ENCODE results near the gene TRAPPC3L.

TRAPPC3L gene

GRCh38 chr6:116545651-116546050 is at the start of gene TRAPPC3L:
Gene TRAPPC3L, minus strand, starts transcription at chr6:116545684. Its CDS starts 170 bp downstream, at chr6:116545514.
- peaks cover 30% of the 10 kb centered on the region for H3K27me3 Mint-ChIP-seq
- H3K4me3 Mint-ChIP-seq: no peak within 1 kb of the TSS
- H3K4me1 Mint-ChIP-seq (ENCODE audit: low read depth): no peaks in the 10 kb centered on the region
- H3K27ac Mint-ChIP-seq: no peak within 1 kb of the TSS
- H3K36me3 Mint-ChIP-seq (ENCODE audit: low read depth): no peaks in the 10 kb centered on the region
- H3K9me3 Mint-ChIP-seq: no peaks in the 10 kb centered on the region

DNA sequence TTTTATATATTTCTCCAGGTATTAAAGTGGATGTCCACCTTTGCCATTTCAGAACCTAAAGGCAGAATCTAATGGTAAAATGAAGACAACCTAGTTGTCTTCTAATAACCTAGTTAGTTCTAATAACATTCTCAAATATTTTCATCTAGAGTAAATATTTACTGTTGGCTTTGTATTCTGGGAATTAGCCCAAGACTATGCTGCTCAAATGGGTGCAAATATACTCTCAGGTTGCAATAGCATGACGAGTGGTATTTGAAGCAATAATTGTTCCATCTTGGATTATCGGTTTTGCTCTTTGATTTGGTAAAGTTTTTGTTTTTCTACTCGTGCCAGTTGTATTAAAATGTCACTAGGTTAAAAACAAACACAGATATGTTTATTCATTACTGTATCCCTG is 49.8 kb upstream of the TRAPPC3L start:
- no peak overlapping the region for H3K4me3 Mint-ChIP-seq
- H3K9me3 Mint-ChIP-seq: no peaks in the 10 kb centered on the region
- H3K27ac Mint-ChIP-seq: no peak overlapping the region
- no peaks in the 10 kb centered on the region for H3K27me3 Mint-ChIP-seq
- H3K36me3 Mint-ChIP-seq (ENCODE audit: low read depth): peaks cover 79% of the 10 kb centered on the region
- no peaks in the 10 kb centered on the region for H3K4me1 Mint-ChIP-seq (ENCODE audit: low read depth)

DNA sequence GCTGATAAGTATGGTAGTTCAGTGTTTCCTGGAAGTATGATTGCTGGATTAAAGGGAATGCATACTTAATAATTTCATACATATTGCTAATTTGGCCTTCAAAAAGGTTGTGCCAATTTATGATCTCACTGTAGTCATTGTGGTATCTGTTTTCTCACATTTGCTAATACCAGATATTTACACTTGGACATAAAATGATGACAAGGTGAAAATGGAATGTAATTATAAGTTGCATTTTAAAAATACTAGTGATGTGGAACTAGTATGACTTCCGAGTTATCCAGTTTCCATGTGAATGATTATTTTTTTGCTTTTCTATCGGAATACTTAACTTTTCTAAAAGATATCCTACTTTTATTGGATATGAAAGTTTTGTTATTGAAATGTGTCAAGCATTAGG is 41.3 kb upstream of the TRAPPC3L start:
- no peaks in the 10 kb centered on the region for H3K4me1 Mint-ChIP-seq (ENCODE audit: low read depth)
- no peaks in the 10 kb centered on the region for H3K27me3 Mint-ChIP-seq
- no peak overlapping the region for H3K4me3 Mint-ChIP-seq
- no peaks in the 10 kb centered on the region for H3K9me3 Mint-ChIP-seq
- no peak overlapping the region for H3K27ac Mint-ChIP-seq
- H3K36me3 Mint-ChIP-seq (ENCODE audit: low read depth): peaks cover 78% of the 10 kb centered on the region

DNA sequence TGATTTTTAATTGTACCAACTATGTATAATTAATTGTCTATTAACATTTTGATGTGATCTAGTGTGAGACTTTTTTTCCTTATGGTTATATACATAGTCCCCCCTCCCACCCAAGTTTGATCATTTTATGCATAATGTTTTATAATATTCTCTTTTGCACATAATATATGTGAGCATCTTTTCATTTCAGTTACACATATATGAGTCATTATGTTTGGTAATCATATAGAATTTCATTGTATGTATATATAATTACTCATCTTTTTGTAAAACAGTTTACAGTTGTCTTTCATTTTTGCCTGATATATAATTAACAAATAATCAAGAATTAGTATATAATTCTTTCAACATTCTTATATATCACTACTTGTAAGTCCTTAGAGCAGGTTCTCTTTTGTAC is 40.8 kb upstream of the TRAPPC3L start:
- Mint-ChIP-seq H3K4me1 (ENCODE audit: low read depth) (no peaks in the 10 kb centered on the region), H3K9me3 (no peaks in the 10 kb centered on the region), H3K27me3 (no peaks in the 10 kb centered on the region), H3K27ac (no peak overlapping the region), H3K36me3 (ENCODE audit: low read depth) (peaks cover 77% of the 10 kb centered on the region), H3K4me3 (no peak overlapping the region)

- no peaks in the 10 kb centered on the region for H3K27me3 Mint-ChIP-seq
- H3K36me3 Mint-ChIP-seq (ENCODE audit: low read depth): peaks cover 69% of the 10 kb centered on the region
- H3K27ac Mint-ChIP-seq: no peak overlapping the region
- H3K4me1 Mint-ChIP-seq (ENCODE audit: low read depth): peaks cover 26% of the 10 kb centered on the region
- H3K4me3 Mint-ChIP-seq: no peak overlapping the region
- no peaks in the 10 kb centered on the region for H3K9me3 Mint-ChIP-seq
Measured at GRCh38 chr6:116580198-116580597, 34.7 kb upstream of the TRAPPC3L start.

DNA sequence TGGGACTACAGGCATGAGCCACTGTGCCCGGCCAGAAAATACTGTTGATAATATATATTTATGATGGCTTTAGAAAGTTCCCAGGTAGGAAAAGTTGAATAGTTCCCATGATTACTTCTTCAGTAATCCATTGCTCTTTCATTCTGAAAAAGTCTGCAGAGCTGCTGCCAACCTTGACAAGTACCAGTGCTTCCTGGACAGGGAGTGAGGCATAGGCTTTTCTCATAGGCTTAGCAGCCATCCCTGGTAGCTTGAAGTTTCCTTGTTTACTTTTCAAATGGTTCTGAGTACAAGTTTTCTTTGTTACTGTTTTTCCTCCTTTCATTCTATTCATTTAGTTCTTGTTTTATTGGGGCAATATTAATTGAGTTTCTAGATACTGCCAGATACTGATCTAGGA is 33.7 kb upstream of the TRAPPC3L start:
- Mint-ChIP-seq H3K36me3 (ENCODE audit: low read depth) (peaks cover 63% of the 10 kb centered on the region), H3K27me3 (no peaks in the 10 kb centered on the region), H3K4me3 (no peak overlapping the region), H3K9me3 (no peaks in the 10 kb centered on the region), H3K4me1 (ENCODE audit: low read depth) (peaks cover 31% of the 10 kb centered on the region), H3K27ac (peak overlapping the region; percentile 41)

DNA sequence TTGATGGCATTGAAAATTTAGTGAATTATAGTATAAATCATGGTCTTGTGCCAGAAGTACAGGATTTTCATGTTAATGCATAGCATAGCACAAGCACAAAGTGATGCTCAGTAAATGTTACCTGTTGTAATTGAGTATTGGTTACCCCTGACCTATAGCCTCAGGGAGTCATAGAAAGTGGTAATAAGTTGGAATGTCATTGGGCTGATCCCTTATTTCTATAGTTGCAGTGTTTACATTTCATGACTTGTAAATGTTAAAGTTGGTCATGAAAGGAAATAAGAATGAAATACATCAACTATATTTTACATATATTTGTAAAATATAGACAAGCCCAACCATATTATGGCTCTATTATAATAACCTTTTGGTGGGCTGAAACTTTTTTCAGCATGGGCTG is 32.9 kb upstream of the TRAPPC3L start:
- H3K27ac Mint-ChIP-seq: no peak overlapping the region
- peaks cover 39% of the 10 kb centered on the region for H3K4me1 Mint-ChIP-seq (ENCODE audit: low read depth)
- peaks cover 67% of the 10 kb centered on the region for H3K36me3 Mint-ChIP-seq (ENCODE audit: low read depth)

GRCh38 chr6:116577486-116577885 is 32.0 kb upstream of the TRAPPC3L start:
- H3K36me3 Mint-ChIP-seq (ENCODE audit: low read depth): peaks cover 64% of the 10 kb centered on the region
- no peak overlapping the region for H3K4me3 Mint-ChIP-seq
- no peaks in the 10 kb centered on the region for H3K9me3 Mint-ChIP-seq
- H3K27me3 Mint-ChIP-seq: no peaks in the 10 kb centered on the region
- no peak overlapping the region for H3K27ac Mint-ChIP-seq
- peaks cover 47% of the 10 kb centered on the region for H3K4me1 Mint-ChIP-seq (ENCODE audit: low read depth)

More for the DNA sequence above, 32.9 kb upstream of the TRAPPC3L start:
- Mint-ChIP-seq H3K27me3 (no peaks in the 10 kb centered on the region), H3K9me3 (no peaks in the 10 kb centered on the region), H3K4me3 (no peak overlapping the region)

DNA sequence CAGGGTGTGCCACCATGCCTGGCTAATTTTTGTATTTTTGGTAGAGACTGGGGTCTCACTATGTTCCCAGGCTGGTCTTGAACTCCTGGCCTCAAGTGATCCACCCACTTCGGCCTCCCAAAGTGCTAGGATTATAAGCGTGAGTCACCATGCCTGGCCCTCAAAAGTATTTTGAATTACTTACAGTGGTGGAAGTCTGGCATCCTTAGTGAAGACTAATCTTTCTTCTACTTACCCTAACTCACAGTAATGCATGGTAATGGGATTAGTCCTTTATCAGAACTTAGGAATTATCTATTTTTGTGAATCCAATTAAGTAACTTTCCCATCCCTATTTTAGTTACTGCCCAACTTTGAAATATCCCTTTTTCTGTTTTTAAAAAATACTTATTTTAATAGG is 29.7 kb upstream of the TRAPPC3L start:
- H3K27ac Mint-ChIP-seq: no peak overlapping the region
- H3K4me1 Mint-ChIP-seq (ENCODE audit: low read depth): peaks cover 53% of the 10 kb centered on the region
- H3K36me3 Mint-ChIP-seq (ENCODE audit: low read depth): peaks cover 53% of the 10 kb centered on the region
- no peaks in the 10 kb centered on the region for H3K27me3 Mint-ChIP-seq
- H3K4me3 Mint-ChIP-seq: no peak overlapping the region
- no peaks in the 10 kb centered on the region for H3K9me3 Mint-ChIP-seq

GRCh38 chr6:116572162-116572561 is 26.7 kb upstream of the TRAPPC3L start:
- H3K27ac Mint-ChIP-seq: peak overlapping the region; percentile 93
- peaks cover 30% of the 10 kb centered on the region for H3K36me3 Mint-ChIP-seq (ENCODE audit: low read depth)
- H3K9me3 Mint-ChIP-seq: no peaks in the 10 kb centered on the region
- peak overlapping the region; percentile 100 for H3K4me3 Mint-ChIP-seq
- H3K27me3 Mint-ChIP-seq: no peaks in the 10 kb centered on the region
- peaks cover 55% of the 10 kb centered on the region for H3K4me1 Mint-ChIP-seq (ENCODE audit: low read depth)

DNA sequence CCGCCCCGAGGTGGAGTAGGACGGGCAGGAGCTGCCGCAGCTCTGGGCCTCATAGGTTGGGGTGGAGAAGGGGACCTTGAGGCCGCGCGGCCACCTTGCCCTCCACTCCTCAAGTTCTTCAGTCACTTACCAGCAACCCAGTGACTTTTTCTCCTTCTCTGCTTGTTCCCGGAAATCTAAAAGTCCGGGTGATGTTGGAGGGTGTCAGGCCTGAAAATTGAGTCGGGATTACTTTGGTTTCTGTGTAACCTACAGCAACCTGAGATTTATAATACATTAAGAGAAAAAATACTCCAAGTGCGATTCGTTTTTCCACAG is 26.2 kb upstream of the TRAPPC3L start:
- Mint-ChIP-seq H3K27me3 (no peaks in the 10 kb centered on the region), H3K9me3 (no peaks in the 10 kb centered on the region), H3K27ac (peak overlapping the region; percentile 93), H3K4me3 (peak overlapping the region; percentile 100), H3K36me3 (ENCODE audit: low read depth) (peaks cover 26% of the 10 kb centered on the region), H3K4me1 (ENCODE audit: low read depth) (peaks cover 51% of the 10 kb centered on the region)

- peaks cover 20% of the 10 kb centered on the region for H3K36me3 Mint-ChIP-seq (ENCODE audit: low read depth)
- H3K4me3 Mint-ChIP-seq: peak within 1 kb of the TSS; percentile 100
- H3K4me1 Mint-ChIP-seq (ENCODE audit: low read depth): peaks cover 47% of the 10 kb centered on the region
- peak within 1 kb of the TSS; percentile 99 for H3K27ac Mint-ChIP-seq
- no peaks in the 10 kb centered on the region for H3K9me3 Mint-ChIP-seq
- H3K27me3 Mint-ChIP-seq: no peaks in the 10 kb centered on the region
Measured at GRCh38 chr6:116570856-116571682, 25.6 kb upstream of the TRAPPC3L start, which contains the start of gene RWDD1. Gene RWDD1, plus strand, starts transcription at chr6:116571504. Its CDS starts 79 bp downstream, at chr6:116571583.

GRCh38 chr6:116568821-116569755 is 23.6 kb upstream of the TRAPPC3L start:
- peaks cover 4% of the 10 kb centered on the region for H3K27me3 Mint-ChIP-seq
- H3K4me1 Mint-ChIP-seq (ENCODE audit: low read depth): peaks cover 48% of the 10 kb centered on the region
- no peak overlapping the region for H3K27ac Mint-ChIP-seq

DNA sequence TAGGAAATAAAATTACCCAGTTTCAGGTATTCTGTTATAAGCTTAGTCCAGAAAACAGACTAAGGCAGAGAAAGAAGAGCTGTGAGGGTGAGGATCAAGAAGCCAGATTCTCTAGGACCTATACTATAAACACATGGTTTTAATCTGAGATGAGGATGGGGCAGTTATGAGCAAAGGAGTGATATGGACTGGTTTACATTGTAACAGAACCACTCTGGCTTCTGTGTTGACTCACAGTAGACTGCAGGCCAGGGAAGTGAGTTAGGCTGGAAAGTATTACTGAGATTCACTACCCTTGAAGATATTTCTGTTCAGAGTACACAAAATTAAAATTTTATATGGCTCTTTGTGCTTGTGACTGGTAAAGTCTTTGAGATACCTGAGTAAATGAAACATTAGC is 22.6 kb upstream of the TRAPPC3L start:
- Mint-ChIP-seq H3K4me1 (ENCODE audit: low read depth) (peaks cover 38% of the 10 kb centered on the region), H3K4me3 (no peak overlapping the region), H3K27me3 (peaks cover 7% of the 10 kb centered on the region), H3K9me3 (no peaks in the 10 kb centered on the region), H3K36me3 (ENCODE audit: low read depth) (no peaks in the 10 kb centered on the region), H3K27ac (no peak overlapping the region)

More at GRCh38 chr6:116568821-116569755, 23.6 kb upstream of the TRAPPC3L start:
- Mint-ChIP-seq H3K9me3 (no peaks in the 10 kb centered on the region), H3K4me3 (peak overlapping the region; percentile 100), H3K36me3 (ENCODE audit: low read depth) (peaks cover 8% of the 10 kb centered on the region)

All from stimulated activated naive CD8-positive, alpha-beta T cell treated with anti-CD3 and anti-CD28 coated beads, Interleukin-15, Interleukin-2, amounts not matched to agents 100 ng/mL and 50 ng/mL, for 24 hours (primary cell).